Mesenchymal stem cell (in vitro differentiated cells and primary cell): ENCODE measurements around the gene TSHZ3.

ENCODE experiments used
- DNase-seq: peaks from one replicate; pipeline ENCODE4 v3.0.0-alpha.2; 2013
- H2AFZ ChIP-seq: one replicate; pipeline ENCODE4 v1.6.1; 2013; ENCODE audit warnings: low read depth, mild to moderate bottlenecking, control low read depth, inconsistent platforms, low read length, moderate library complexity
- H2AK5ac ChIP-seq: 2 replicates; pipeline ENCODE4 v1.6.1; 2013; ENCODE audit warnings: low read length, moderate library complexity, mild to moderate bottlenecking, inconsistent platforms; ENCODE audit not compliant: severe bottlenecking
- H2BK120ac ChIP-seq: one replicate; pipeline ENCODE4 v1.6.1; 2013; ENCODE audit warnings: low read depth, mild to moderate bottlenecking, inconsistent platforms, low read length, moderate library complexity
- H2BK12ac ChIP-seq, 2 experiments: one replicate each; pipeline ENCODE4 v1.6.1; 2013; ENCODE audit warnings: inconsistent platforms in 2 of 2, low read length in 2 of 2, mild to moderate bottlenecking in 2 of 2, moderate library complexity in 2 of 2, control low read depth in 1 of 2
- H2BK15ac ChIP-seq: one replicate; pipeline ENCODE4 v1.6.1; 2013; ENCODE audit warnings: mild to moderate bottlenecking, low read depth, inconsistent platforms; ENCODE audit not compliant: poor library complexity, severe bottlenecking
- H2BK5ac ChIP-seq: 2 replicates; pipeline ENCODE4 v1.6.1; 2013; ENCODE audit warnings: low read depth, mild to moderate bottlenecking, low read length, control low read depth, inconsistent platforms; ENCODE audit not compliant: poor library complexity, severe bottlenecking
- H3K14ac ChIP-seq, 2 experiments: one replicate each; pipeline ENCODE4 v1.6.1; 2013; ENCODE audit warnings: inconsistent platforms in 2 of 2, low read length in 2 of 2, control low read depth in 1 of 2, mild to moderate bottlenecking in 1 of 2, moderate library complexity in 1 of 2
- H3K18ac ChIP-seq, 2 experiments: one replicate each; pipeline ENCODE4 v1.6.1; 2013; ENCODE audit warnings: inconsistent platforms in 2 of 2, low read length in 2 of 2, control low read depth in 1 of 2, low read depth in 1 of 2, mild to moderate bottlenecking in 1 of 2
- H3K23ac ChIP-seq, 2 experiments: one replicate each; pipeline ENCODE4 v1.6.1; 2013; ENCODE audit warnings: inconsistent platforms in 2 of 2, low read length in 2 of 2, mild to moderate bottlenecking in 2 of 2, moderate library complexity in 2 of 2, control low read depth in 1 of 2
- H3K27ac ChIP-seq: 2 replicates; pipeline ENCODE4 v1.5.1; 2013; ENCODE audit warnings: mild to moderate bottlenecking, moderate library complexity, low read length, control low read depth, inconsistent platforms; ENCODE audit not compliant: poor library complexity, severe bottlenecking
- H3K27me3 ChIP-seq, 2 experiments: 2 replicates each; pipeline versions ENCODE4 v1.6.1 to v1.7.0; 2013; ENCODE audit warnings: low read length in 2 of 2, mild to moderate bottlenecking in 2 of 2, moderate library complexity in 2 of 2, control low read depth in 1 of 2, inconsistent platforms in 1 of 2; ENCODE audit not compliant: control insufficient read depth in 1 of 2, insufficient read depth in 1 of 2
- H3K36me3 ChIP-seq, 2 experiments: 2 replicates each; pipeline versions ENCODE4 v1.6.1 to v1.7.0; 2013; ENCODE audit warnings: low read length in 2 of 2, control low read depth in 1 of 2, inconsistent platforms in 1 of 2, low read depth in 1 of 2, mild to moderate bottlenecking in 1 of 2; ENCODE audit not compliant: insufficient read depth in 2 of 2, control insufficient read depth in 1 of 2
- H3K4ac ChIP-seq, 2 experiments: one replicate each; pipeline ENCODE4 v1.6.1; 2013; ENCODE audit warnings: inconsistent platforms in 2 of 2, low read length in 2 of 2, mild to moderate bottlenecking in 2 of 2, moderate library complexity in 2 of 2, control low read depth in 1 of 2, low read depth in 1 of 2
- H3K4me1 ChIP-seq: 2 replicates; pipeline ENCODE4 v1.6.1; 2013; ENCODE audit warnings: low read depth, low read length, control low read depth; ENCODE audit not compliant: control insufficient read depth, insufficient read depth
- H3K4me2 ChIP-seq: 2 replicates; pipeline ENCODE4 v1.6.1; 2013; ENCODE audit warnings: low read length, mild to moderate bottlenecking, inconsistent platforms; ENCODE audit not compliant: poor library complexity, severe bottlenecking
- H3K4me3 ChIP-seq, 2 experiments: 2 replicates each; pipeline versions ENCODE4 v1.5.1 to v1.7.0; 2013; ENCODE audit warnings: low read length in 2 of 2, mild to moderate bottlenecking in 2 of 2, control low read depth in 1 of 2, low read depth in 1 of 2; ENCODE audit not compliant: insufficient read depth in 1 of 2
- H3K79me1 ChIP-seq: replicated peaks from 2 replicates; pipeline ENCODE4 v1.6.1; 2013; ENCODE audit warnings: mild to moderate bottlenecking, control low read depth, low read length, inconsistent platforms; ENCODE audit not compliant: poor library complexity, severe bottlenecking
- H3K9ac ChIP-seq: 2 replicates; pipeline ENCODE4 v1.7.0; 2013; ENCODE audit warnings: mild to moderate bottlenecking, low read length, moderate library complexity
- H3K9me3 ChIP-seq: 2 replicates; pipeline ENCODE4 v1.7.0; 2013; ENCODE audit warnings: mild to moderate bottlenecking, low read length; ENCODE audit not compliant: control insufficient read depth
- H4K8ac ChIP-seq: one replicate; pipeline ENCODE4 v1.6.1; 2013; ENCODE audit warnings: inconsistent platforms, mild to moderate bottlenecking, low read length, moderate library complexity
- H4K91ac ChIP-seq: one replicate; pipeline ENCODE4 v1.6.1; 2013; ENCODE audit warnings: mild to moderate bottlenecking, low read length, inconsistent platforms
- WGBS: methylation state at CpG from one replicate; pipeline ENCODE4 v1.1.7; 2013; ENCODE audit warnings: mixed read lengths; 5-methylcytosine and 5-hydroxymethylcytosine counted together

Gene TSHZ3

DNA sequence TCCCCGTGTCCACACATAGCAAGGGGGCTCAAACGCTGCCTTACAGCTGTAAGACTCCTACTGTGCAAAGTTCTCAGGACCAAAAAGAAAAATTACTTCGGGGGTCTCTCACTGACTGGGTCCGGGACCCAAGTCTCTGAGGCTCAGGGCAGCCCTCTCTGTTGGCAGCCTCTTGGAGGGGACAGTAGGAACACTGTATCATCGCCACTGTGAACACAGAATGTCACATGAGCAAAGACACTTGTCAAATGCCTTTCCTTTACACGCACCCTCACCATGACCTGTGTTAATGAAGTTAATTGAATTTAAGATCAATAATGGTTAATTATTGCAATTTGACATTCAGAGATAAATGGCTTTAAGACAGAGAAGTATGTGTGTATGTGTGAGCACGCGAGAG is 49.6 kb downstream of the TSHZ3 start:
- no peak overlapping the region for H4K8ac ChIP-seq
- peaks cover 19% of the 10 kb centered on the region for H3K4me1 ChIP-seq
- H3K36me3 ChIP-seq: peaks cover 26 to 28% of the 10 kb centered on the region in 2 experiments
- no peak overlapping the region for H3K14ac ChIP-seq
- H2BK120ac ChIP-seq: no peak overlapping the region
- H3K27me3 ChIP-seq: no peaks in the 10 kb centered on the region
- no peak overlapping the region for H3K4me3 ChIP-seq
- H3K79me1 ChIP-seq: peaks cover 38% of the 10 kb centered on the region
- no peak overlapping the region for H4K91ac ChIP-seq
- WGBS: 97% methylated on average over 8 of the region's 8 CpGs
- H2BK5ac ChIP-seq: no peak overlapping the region
- no peak overlapping the region for H3K27ac ChIP-seq
- H2BK15ac ChIP-seq: no peak overlapping the region
- no peak overlapping the region for H3K18ac ChIP-seq
- no peak for DNase-seq
- H2BK12ac ChIP-seq: no peak overlapping the region
- H3K23ac ChIP-seq: no peak overlapping the region
- no peak overlapping the region for H3K4me2 ChIP-seq
- no peaks in the 10 kb centered on the region for H3K9me3 ChIP-seq
- H3K4ac ChIP-seq: no peak overlapping the region
- H2AK5ac ChIP-seq: no peak overlapping the region
- H3K9ac ChIP-seq: no peak overlapping the region
- no peak overlapping the region for H2AFZ ChIP-seq

GRCh38 chr19:31297991-31298390 is 51.2 kb downstream of the TSHZ3 start:
- DNase-seq: no peak
- WGBS: 98% methylated on average over 5 of the region's 5 CpGs
- peaks cover 26 to 34% of the 10 kb centered on the region in 2 experiments for H3K36me3 ChIP-seq
- no peak overlapping the region for H3K4me2 ChIP-seq
- H2BK5ac ChIP-seq: no peak overlapping the region
- no peak overlapping the region for H3K23ac ChIP-seq
- no peak overlapping the region for H2AK5ac ChIP-seq
- H3K14ac ChIP-seq: no peak overlapping the region
- H3K79me1 ChIP-seq: peaks cover 40% of the 10 kb centered on the region
- peaks cover 17% of the 10 kb centered on the region for H3K4me1 ChIP-seq
- no peak overlapping the region for H2BK12ac ChIP-seq
- no peak overlapping the region for H3K18ac ChIP-seq
- no peak overlapping the region for H4K8ac ChIP-seq
- H3K9me3 ChIP-seq: no peaks in the 10 kb centered on the region
- no peak overlapping the region for H4K91ac ChIP-seq
- H2BK15ac ChIP-seq: no peak overlapping the region
- no peak overlapping the region for H3K4ac ChIP-seq
- H2AFZ ChIP-seq: no peak overlapping the region
- no peak overlapping the region for H3K4me3 ChIP-seq
- H3K27me3 ChIP-seq: no peaks in the 10 kb centered on the region
- H3K9ac ChIP-seq: no peak overlapping the region
- no peak overlapping the region for H3K27ac ChIP-seq
- H2BK120ac ChIP-seq: no peak overlapping the region

GRCh38 chr19:31296741-31297390 is 52.4 kb downstream of the TSHZ3 start:
- Histone ChIP-seq H3K18ac (peak overlapping the region; percentile 11 to 63), H3K4me1 (peaks cover 15% of the 10 kb centered on the region), H3K4me3 (no peak overlapping the region), H2BK12ac (no peak overlapping the region), H3K27ac (no peak overlapping the region), H4K8ac (no peak overlapping the region), H2BK5ac (no peak overlapping the region), H3K36me3 (peaks cover 23 to 34% of the 10 kb centered on the region in 2 experiments), H3K9ac (no peak overlapping the region), H2AK5ac (no peak overlapping the region), H3K4me2 (no peak overlapping the region), H3K23ac (no peak overlapping the region), H4K91ac (no peak overlapping the region), H3K4ac (no peak overlapping the region), H3K79me1 (peaks cover 38% of the 10 kb centered on the region), H2BK120ac (no peak overlapping the region), H3K14ac (no peak overlapping the region), H3K27me3 (no peaks in the 10 kb centered on the region), H2AFZ (no peak overlapping the region), H3K9me3 (no peaks in the 10 kb centered on the region), H2BK15ac (no peak overlapping the region)
- no peak for DNase-seq
- WGBS: 94% methylated on average over 6 of the region's 10 CpGs

GRCh38 chr19:31294189-31294588 is 55.0 kb downstream of the TSHZ3 start:
- WGBS: 100% methylated on average over 2 of the region's 2 CpGs
- H3K36me3 ChIP-seq: peaks cover 29 to 38% of the 10 kb centered on the region in 2 experiments

More at GRCh38 chr19:31294189-31294588, 55.0 kb downstream of the TSHZ3 start:
- Histone ChIP-seq H2AFZ (no peak overlapping the region), H3K4me3 (no peak overlapping the region), H3K23ac (no peak overlapping the region), H3K14ac (peak overlapping the region in 1 of 2 experiments; percentile 19), H2BK120ac (no peak overlapping the region), H3K27ac (no peak overlapping the region), H3K27me3 (no peaks in the 10 kb centered on the region), H4K8ac (peak overlapping the region; percentile 8), H3K9ac (no peak overlapping the region), H2BK15ac (no peak overlapping the region), H3K9me3 (no peaks in the 10 kb centered on the region), H3K4me1 (peaks cover 14% of the 10 kb centered on the region), H3K4me2 (no peak overlapping the region), H3K79me1 (peaks cover 47% of the 10 kb centered on the region), H2AK5ac (no peak overlapping the region), H2BK5ac (no peak overlapping the region), H3K18ac (peak overlapping the region in 1 of 2 experiments; percentile 54), H2BK12ac (no peak overlapping the region), H4K91ac (peak overlapping the region; percentile 2), H3K4ac (no peak overlapping the region)
- no peak for DNase-seq
